Activated T-helper 1 cell treated with Interleukin-2 at 50 U/mL for 16 hours (primary cell): ENCODE measurements around the gene MEX3C.
A peak's percentile ranks its signal among the peaks of the same experiment; 100 is the strongest.

Experiments
- DNase-seq: peaks from one replicate; pipeline ENCODE4 v3.0.0-alpha.2; 2020; ENCODE audit warnings: low read depth

Gene MEX3C

DNA sequence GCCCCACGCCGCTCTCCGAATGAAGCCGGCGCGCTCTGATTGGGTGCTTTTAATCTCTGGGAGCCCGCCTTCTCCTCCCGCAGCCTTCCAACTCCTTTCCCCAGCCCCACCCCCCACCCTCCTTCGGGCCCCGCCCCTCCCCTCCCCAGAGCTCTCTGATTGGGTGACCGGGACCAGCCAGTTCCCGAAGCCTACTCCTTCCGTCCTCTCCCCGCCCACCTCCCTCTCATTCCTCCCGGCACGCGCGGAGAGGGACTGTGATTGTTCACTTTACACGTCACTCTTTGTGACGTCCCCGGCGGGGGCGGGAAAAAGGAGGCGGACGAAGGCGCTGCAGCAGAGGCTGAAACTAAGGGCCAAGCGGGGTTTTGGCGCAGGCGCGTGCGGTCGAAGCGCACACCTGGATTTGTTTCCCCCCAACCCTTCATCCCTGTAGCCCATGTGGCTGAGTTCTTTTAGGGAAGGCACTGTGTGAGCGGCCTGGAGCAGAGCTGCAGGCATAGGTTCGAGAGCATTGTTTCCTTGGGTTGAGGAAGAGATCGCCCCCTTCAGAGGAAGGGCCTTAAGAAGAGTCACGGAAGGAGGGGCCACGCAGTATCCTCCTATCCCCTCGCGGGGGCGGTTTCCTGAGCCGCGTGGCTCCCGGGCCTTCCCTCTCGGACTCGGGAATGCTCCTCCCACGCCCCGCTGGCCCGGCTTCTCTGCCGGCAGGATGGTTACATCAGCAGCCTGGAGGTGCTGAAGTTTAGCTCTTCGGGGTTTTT is at the start of gene MEX3C:
MEX3C (minus strand) TSS at position 21 of the 764 bp plus-strand sequence. CDS start 361 bp downstream, outside the sequence.
- peak; percentile 99 for DNase-seq

DNA sequence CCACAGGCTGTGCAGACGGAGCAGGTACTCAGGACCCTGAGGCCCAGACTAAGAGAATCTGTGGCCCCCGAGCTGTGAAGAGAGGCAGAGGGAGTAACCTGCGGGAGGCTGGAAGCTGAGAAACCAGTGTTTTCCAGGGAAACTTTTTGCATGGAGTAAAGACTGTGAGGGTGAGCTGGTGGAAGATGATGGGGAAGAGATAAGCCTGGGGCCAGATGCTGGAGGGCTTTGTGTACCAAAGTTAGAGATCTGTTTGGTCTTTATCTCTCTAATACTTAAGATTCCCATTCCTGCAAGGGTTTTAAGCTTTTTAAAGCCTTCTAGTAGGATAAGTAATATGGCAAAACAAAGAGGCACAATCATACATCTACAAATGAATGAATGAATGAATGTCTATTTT is 43.7 kb upstream of the MEX3C start:
- DNase-seq, result no peak

- no peak for DNase-seq
Measured at GRCh38 chr18:51236225-51236624, 38.7 kb upstream of the MEX3C start.

GRCh38 chr18:51235009-51235789 is 37.7 kb upstream of the MEX3C start:
- DNase-seq, result no peak

- DNase-seq, result no peak
Measured at GRCh38 chr18:51234117-51235008, 36.9 kb upstream of the MEX3C start.

DNA sequence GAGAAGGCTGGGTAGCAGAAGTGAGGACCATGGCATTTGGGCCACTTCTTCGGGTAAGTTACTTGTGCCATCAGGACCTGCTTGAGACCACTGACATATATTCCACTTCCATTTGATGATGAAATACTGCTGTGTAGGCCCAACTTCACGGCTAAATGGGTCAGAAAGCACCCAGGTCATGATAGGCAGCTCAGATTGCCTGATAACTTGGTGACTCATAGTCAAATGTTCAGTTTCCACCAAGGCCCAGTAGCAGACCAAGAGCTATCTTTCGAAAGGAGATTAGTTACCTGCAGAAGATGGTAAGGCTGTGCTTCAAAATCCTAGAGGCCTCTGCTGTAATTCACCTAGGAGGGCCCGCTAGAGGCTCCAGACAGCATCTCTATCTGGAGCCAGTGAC is 31.8 kb upstream of the MEX3C start:
- no peak for DNase-seq

DNA sequence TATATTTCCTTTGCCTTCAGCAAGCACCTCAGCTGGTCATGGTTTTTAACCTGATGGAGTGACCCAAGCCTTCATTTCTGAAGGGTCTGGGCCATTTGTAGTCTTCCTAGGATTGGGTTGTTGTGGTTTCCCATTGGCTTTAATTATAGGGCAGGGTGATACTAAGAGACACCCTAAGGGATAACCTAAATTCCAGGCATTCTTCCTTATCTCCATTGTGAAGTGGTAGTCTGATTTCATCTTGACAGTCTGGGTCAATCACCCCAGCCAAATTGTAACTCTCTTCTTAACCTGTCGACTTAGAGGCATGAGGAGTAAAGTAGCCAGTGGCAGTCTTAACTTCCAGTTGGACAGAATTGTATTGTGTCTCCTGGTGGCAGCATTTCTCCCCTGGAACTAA is 30.2 kb upstream of the MEX3C start:
- no peak for DNase-seq

GRCh38 chr18:51226587-51227350 is 29.3 kb upstream of the MEX3C start:
- DNase-seq, result no peak

DNA sequence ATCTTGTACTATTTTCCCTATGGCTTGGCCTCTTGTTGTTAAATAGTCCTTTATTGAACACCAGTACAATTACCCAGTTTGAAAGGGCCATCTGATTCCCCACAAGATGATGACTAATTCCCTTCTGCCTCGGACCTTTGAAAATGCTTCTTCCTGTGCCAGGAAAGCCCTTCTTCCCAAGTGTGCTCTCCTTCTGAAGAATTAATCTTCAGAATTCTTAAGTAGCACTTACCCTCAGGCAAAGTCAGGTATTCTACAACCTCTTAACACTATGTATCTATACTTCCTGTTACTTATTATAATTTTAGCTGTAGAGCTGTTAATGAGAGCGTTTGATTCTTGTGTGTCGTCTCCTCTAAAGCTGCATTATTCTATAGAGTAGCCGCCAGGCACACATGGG is 28.6 kb upstream of the MEX3C start:
- DNase-seq, result no peak

DNA sequence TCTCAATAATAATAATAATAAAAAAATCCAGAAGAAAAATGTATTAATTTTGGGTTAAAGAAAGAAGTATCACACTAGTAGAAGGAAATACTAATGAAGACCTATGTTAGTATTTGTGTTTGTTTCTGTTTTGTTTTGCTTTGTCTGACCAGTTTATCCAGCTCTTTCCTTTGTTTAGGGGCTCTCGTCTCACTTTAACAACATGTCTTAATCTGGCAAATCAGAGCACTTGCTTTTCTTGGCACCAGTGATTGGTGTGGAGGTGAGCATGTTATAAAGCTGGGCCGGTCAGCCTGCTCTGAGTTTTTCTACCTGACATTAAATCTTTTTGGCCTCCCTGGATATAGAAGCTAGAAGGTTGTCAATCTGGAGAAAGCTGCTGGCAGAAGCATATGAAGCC is 15.1 kb upstream of the MEX3C start:
- no peak for DNase-seq

GRCh38 chr18:51211552-51211951 is 14.1 kb upstream of the MEX3C start:
- no peak for DNase-seq

DNA sequence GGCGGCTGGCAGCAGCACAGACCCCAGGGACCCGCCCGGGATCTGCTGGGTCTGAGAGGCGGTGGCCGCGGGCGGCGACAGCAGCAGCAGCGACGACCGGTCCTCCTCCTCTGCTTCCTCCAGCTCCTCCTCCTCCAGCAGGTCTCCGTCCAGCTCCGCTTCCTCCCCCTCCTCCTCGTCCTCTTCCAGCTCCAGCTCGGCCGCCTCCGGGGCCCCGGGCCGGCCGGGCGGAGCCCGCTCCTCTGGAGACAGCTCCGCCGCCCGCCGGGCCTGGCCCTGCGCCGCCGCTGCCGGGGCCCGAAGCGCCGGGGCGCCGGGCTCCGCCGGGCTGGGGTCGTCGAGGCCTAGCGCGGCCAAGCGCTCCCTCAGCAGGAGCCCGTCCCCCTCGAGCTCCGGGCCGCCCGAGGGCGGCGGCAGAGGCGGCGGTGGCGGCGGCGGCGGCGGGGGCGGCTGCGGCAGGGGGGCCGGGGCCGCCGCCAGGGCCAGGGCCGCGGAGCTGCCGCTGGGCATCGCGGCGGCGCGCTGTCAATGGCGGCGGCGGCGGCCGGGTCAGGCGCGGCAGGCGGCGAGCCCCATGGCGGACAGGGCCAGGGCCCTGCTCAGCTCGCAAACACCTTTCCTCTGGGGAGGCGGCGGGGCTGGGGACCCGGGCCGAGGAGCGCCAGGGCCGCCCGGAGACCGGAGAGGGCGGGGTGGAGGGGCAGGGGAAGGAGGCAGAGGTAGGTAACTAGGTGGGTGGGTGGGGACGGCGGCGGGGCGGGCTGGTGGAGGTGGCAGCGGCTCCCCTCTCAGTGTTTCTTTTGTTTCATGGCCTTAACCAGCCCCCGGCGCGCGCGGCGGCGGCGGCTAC is 445 bp downstream of the MEX3C start:
- peak; percentile 26 for DNase-seq

DNA sequence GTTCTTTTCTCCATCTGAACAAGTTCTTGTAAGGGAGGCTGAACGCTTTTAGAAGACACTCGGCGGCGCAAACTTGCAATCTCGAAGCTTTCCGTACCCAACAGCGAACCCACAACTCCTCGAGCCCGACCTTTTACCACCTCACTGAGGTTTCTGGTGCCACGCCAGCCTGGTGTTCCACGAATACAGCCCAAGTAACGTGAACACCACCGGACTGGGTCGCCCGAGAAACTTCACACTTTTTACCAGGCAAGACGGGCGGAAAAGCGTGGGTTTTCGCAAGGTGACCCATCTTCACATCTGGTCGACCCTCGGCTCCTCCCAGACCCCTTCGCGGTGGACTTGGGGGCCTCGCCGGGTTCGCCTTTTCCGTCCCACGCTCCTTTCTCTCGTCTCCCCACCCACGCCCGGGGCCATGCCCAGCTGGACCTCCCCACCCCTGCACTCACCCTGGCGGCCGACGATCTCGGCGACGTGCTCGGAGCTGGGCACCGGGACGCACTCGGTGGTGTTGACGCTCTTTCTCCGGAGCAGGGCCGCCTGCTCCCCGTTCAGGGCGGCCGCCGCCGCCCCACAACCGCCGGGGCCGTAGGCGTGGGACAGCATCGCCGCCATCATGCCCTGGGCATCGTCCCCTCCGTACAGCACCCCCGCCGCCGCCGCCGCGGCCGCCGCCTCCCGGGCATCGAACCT is 1.2 kb downstream of the MEX3C start:
- DNase-seq, result peak; percentile 31

GRCh38 chr18:51195451-51196117 is 1.9 kb downstream of the MEX3C start:
- no peak for DNase-seq

- DNase-seq, result no peak
Measured at GRCh38 chr18:51195086-51195450, 2.4 kb downstream of the MEX3C start.

GRCh38 chr18:51194604-51195003 is 2.9 kb downstream of the MEX3C start:
- no peak for DNase-seq

DNA sequence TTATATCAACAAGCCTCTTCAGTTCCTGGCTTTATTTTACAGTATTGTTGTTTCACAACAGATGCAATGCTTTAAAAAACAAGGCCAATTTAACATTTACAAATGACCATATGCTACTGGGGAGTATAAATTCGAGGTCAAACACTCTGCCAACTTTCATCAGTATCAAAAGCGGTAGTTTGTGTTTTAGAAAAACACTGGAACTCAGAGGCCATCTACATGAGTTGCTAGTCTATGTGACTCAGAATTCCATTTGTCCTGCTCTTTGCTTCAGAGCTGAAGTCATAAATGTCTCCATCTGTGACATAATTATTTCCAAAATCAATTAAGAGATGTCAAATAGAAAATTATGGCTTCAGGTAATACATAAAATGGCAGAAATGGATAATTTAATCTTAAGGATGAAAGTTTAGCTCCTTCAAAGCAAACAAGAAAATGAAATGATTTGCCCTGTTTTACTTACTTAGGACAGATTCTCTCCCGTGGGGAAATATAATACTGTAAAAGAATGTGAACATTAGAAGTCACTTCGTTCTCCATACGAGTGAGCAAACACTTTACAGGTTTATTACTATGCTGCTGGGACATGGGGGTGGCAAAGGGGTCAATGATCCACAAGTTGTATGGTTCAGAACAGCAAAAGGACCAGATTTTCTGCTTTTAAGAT is 3.7 kb downstream of the MEX3C start:
- no peak for DNase-seq

- DNase-seq, result no peak
Measured at GRCh38 chr18:51192696-51193095, 4.8 kb downstream of the MEX3C start.

- DNase-seq, result no peak
Measured at GRCh38 chr18:51192026-51192425, 5.5 kb downstream of the MEX3C start.
